GM08714 (cell line): ENCODE results near the gene AVPI1.
"Not testable (repeated sequence)": the region's sequence is repeated elsewhere in the genome, so short reads cannot be mapped to it uniquely, and the experiment has no call there.

Experiments used
- H3K4me3 ChIP-seq: fragments of 200-500 bp; sonication (Bioruptor generic); 2 replicates; pipeline ENCODE4 v1.5.1; 2014; ENCODE audit warnings: mild to moderate bottlenecking, low read length, inconsistent platforms
- ZNF274 ChIP-seq: IDR thresholded peaks from 2 replicates; pipeline ENCODE4 v1.6.1; 2012; ENCODE audit warnings: mild to moderate bottlenecking, low read depth, low read length

AVPI1 gene

GRCh38 chr10:97703398-97704067 lies 16.5 kb upstream of the AVPI1 start:
- H3K4me3 ChIP-seq: no peak overlapping the region
- no peak for TF ChIP-seq ZNF274

- no peak for TF ChIP-seq ZNF274
- H3K4me3 ChIP-seq: no peak overlapping the region
These were observed 14.5 kb upstream of the AVPI1 start for GRCh38 chr10:97701438-97702069.

GRCh38 chr10:97698072-97698655 lies 11.1 kb upstream of the AVPI1 start:
- not testable (repeated sequence) for H3K4me3 ChIP-seq

GRCh38 chr10:97690133-97690532 lies 3.1 kb upstream of the AVPI1 start:
- H3K4me3 ChIP-seq: no peak overlapping the region
- TF ChIP-seq ZNF274: no peak

- H3K4me3 ChIP-seq: no peak overlapping the region
- TF ChIP-seq ZNF274: no peak
These were observed 2.5 kb upstream of the AVPI1 start for GRCh38 chr10:97689559-97690020.

GRCh38 chr10:97687785-97688781 lies 1.0 kb upstream of the AVPI1 start:
- peak overlapping the region; percentile 59; the same call in 1 of the 2 replicates for H3K4me3 ChIP-seq
- no peak for TF ChIP-seq ZNF274

GRCh38 chr10:97686301-97686961 lies 610 bp downstream of the AVPI1 start:
- no peak for TF ChIP-seq ZNF274
- H3K4me3 ChIP-seq: peak overlapping the region; percentile 59; the same call in 1 of the 2 replicates

- H3K4me3 ChIP-seq: no peak overlapping the region
- TF ChIP-seq ZNF274: no peak
These were observed 1.6 kb downstream of the AVPI1 start for GRCh38 chr10:97685395-97685958.

- no peak overlapping the region for H3K4me3 ChIP-seq
- TF ChIP-seq ZNF274: no peak
These were observed 2.1 kb downstream of the AVPI1 start for GRCh38 chr10:97684866-97685394.

- not testable (repeated sequence) for H3K4me3 ChIP-seq
These were observed 2.7 kb downstream of the AVPI1 start for GRCh38 chr10:97684368-97684713.

GRCh38 chr10:97683556-97684367 lies 3.3 kb downstream of the AVPI1 start:
- H3K4me3 ChIP-seq: no peak overlapping the region
- no peak for TF ChIP-seq ZNF274

- no peak for TF ChIP-seq ZNF274
- H3K4me3 ChIP-seq: no peak overlapping the region
These were observed 5.0 kb downstream of the AVPI1 start for GRCh38 chr10:97682042-97682441.
